Measurements from ENCODE around the gene DUSP19.

Gene DUSP19

GRCh38 chr2:183148955-183149354 lies 70.4 kb downstream of the DUSP19 start:
- DNase-seq (ENCODE audit: low spot score) = no peak
- TF ChIP-seq, protein P1, sequence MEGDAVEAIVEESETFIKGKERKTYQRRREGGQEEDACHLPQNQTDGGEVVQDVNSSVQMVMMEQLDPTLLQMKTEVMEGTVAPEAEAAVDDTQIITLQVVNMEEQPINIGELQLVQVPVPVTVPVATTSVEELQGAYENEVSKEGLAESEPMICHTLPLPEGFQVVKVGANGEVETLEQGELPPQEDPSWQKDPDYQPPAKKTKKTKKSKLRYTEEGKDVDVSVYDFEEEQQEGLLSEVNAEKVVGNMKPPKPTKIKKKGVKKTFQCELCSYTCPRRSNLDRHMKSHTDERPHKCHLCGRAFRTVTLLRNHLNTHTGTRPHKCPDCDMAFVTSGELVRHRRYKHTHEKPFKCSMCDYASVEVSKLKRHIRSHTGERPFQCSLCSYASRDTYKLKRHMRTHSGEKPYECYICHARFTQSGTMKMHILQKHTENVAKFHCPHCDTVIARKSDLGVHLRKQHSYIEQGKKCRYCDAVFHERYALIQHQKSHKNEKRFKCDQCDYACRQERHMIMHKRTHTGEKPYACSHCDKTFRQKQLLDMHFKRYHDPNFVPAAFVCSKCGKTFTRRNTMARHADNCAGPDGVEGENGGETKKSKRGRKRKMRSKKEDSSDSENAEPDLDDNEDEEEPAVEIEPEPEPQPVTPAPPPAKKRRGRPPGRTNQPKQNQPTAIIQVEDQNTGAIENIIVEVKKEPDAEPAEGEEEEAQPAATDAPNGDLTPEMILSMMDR (IDR thresholded peaks at IDR 0.05; ENCODE audit: extremely low read depth, missing control alignments) = no peak

- no peak for DNase-seq (ENCODE audit: low spot score)
- TF ChIP-seq, protein P1 (IDR thresholded peaks at IDR 0.05; ENCODE audit: extremely low read depth, missing control alignments) = no peak
These were observed 70.9 kb downstream of the DUSP19 start for GRCh38 chr2:183149489-183149888.
